ENCODE results near the gene L3HYPDH.
"Not testable (repeated sequence)": the region's sequence is repeated elsewhere in the genome, so short reads cannot be mapped to it uniquely, and the experiment has no call there.

The L3HYPDH gene

DNA sequence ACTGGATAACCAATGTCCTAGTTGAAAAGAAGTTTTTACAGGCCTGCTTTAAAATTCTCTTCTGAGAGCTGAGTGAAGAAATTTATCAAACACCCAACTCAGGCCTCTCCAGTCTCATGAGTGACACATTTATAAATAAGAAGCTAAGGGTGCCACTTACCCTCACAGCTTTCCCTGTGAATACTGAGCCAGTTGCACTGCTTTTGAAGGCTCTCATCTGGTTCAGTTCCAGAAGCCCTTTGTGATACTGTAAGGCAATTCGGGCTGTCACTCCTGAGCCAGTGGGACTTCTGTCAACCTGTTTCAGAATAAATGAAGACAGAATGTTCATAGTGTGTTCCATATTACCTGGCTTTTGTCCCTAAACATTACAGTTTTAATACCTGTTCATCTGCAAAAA, 8.5 kb downstream of the L3HYPDH start:
- DNase-seq, result no peak

DNA sequence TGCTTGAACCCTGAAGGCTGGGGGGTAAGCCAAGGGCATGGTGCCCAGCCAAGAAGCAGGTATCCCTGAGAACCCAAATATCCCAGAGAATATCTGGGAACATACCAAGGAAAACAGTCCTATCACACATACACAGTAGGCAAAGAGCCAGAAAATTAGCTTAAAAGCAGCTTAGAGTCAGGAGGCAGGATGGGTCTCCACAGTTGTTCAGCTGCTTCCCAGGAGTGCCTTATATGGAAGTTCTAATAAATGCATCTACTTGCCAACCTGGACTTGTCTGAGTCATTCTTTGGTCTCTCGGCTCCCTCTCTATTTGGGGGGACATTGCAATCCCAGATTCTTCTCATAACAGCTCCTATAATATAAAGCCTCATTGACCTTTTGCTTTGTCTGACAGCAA, 10.0 kb downstream of the L3HYPDH start:
- DNase-seq, result no peak

DNA sequence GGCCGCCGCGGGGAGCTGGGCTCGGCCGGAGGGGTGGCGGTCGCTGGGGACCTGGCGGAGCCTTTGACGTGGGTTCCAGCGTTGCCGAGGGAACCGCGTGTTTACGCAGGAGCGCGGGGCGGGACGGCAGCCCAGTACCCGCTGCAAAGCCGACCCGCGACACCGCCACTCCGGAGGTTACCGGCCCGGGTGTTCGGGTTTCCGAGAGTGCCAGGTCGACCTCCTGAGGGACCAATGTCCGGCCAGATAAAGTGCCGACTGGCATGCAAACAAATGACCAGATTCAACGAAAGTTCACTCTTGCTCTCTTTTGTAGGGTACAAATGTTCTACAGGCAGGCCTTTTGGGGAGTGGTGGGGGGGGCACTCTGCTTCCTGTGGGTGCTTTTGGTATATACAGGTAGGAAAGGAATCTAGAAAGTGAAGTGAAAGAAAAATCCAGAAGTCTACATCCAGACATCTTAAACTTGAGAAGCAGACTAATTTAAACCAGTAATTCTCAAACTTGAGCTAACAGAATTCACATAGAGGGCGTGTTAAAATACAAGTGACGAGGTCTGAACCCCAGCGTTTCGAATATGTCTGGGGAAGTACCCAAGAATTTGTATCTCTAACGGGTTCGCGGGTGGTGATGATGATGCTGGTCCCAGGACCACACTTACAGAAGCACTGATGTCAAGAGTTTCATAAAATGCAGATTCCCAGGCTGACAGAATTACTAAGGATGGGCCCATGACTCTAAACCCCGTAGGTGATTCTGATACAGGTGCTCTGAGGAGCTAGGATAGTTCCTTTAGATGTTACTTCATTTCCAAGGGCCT, 18.7 kb downstream of the L3HYPDH start, which contains the start of gene GPR135:
TSS of gene GPR135 (minus strand) at position 65 of the 820 bp plus-strand sequence. CDS start 154 bp downstream, outside the sequence.
- DNase-seq, result no peak

DNA sequence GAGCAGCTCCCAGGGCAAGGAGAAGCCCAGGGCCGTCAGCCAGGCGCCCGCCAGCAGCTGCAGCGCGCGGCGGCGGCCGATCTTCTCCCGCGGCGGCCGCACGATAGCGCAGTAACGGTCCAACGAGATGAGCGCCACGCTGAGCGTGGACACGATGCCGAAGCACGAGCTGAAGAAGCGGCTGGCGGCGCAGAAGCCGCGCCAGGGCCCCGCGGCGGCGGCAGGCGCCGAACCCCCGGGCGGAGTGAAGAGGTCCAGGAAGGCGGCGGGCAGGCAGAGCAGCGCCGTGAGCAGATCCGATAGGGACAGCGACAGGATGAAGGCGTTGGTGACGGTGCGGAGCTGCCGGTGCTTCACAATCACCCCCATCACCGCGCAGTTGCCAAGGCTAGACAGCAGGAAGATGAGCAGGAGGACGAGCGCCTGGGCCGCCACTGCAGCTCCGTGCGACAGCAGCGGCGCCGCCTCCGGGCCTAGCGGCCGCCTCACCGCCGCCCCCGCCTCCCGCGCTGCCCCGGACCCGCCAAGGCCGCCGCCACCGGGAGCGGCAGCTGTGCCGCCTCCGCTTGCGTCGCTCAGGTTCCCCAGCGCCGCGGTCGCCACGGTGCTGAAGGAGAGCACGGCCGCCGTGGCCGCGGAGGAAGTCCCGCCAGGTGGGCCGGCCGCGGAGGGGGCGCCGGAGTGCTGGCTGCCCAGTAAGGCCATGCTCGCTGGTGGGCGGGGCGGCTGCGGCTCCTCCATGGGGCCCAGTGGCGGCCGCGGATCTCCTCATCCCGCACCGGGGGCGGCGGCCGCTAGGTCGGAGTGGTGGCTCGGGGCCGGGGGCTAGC, 19.5 kb downstream of the L3HYPDH start:
- DNase-seq, result peak; percentile 43

DNA sequence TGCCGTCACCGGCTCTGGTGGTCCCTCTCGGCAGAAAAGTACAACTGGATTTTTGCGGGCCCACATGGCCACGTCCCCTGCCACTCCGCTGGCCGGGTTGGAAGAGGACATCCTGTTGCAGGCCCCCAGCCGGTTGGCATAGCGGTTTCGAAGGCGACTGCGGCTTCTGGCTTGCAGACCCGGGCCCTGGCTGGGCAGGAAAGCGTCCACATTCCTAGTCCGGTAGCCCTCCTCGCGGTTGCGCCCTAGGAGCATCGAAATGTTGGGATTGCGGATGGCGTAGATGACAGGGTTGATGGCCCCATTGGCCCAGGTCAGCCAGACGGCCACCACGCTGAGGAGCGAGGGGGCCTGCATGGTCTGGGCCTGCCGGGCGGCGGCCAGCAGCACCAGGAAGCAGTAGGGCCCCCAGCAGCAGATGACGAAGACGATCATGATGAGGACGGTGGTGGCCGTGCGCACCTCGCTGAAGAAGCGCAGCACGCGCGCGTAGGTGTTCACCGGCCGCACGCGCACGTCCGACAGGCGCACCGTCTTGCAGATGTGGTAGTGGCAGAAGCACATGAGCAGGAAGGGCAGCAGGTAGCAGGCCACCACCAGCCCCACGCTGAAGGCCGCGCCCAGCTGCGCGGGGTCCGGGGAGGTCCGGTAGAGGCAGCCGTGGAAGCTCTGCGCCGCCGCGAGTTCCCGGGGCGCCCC, 20.3 kb downstream of the L3HYPDH start:
- DNase-seq, result no peak

DNA sequence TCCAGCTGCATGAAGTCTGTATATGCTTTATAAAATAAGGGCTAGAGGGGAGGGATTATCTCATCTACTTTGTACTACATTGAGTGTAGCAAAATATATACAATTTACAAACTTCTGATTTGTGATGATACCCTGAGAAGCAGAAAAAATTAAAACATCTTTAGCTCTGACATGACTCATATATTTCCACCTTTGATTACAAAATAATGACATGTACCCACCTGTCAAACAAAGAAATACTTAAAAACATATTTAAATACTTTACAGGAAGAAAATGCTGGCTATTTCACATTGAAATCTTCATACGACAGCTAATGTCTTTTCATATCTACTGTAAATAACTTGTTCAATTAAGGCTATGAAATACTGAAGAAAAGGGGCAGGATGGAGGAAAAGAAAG, 22.3 kb downstream of the L3HYPDH start:
- DNase-seq, result no peak

GRCh38 chr14:59460378-59460777, 23.8 kb downstream of the L3HYPDH start:
- no peak for DNase-seq

GRCh38 chr14:59458486-59458885, 25.7 kb downstream of the L3HYPDH start:
- no peak for DNase-seq

GRCh38 chr14:59455411-59455810, 28.8 kb downstream of the L3HYPDH start:
- DNase-seq, result no peak

GRCh38 chr14:59454139-59454538, 30.1 kb downstream of the L3HYPDH start:
- no peak for DNase-seq

DNA sequence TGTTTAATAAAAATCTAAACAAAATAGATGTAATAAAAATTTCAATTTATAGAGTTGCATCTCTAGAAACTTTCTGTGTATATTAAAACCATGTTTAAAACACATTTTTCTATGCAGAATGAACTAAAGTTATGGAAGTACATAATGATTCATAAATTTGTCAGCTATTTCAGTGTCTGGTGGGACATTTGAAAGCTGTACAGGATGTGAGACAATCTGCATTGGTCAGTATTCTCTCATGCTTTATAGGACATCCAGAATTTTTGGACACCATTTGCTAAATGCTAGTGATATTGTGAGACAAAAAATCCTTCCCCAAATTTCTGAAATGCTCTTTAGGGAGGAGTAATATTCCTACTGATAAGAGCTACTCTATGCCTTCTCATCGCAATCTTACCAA, 32.4 kb downstream of the L3HYPDH start:
- DNase-seq, result no peak

GRCh38 chr14:59450716-59451115, 33.5 kb downstream of the L3HYPDH start:
- no peak for DNase-seq

- DNase-seq, result not testable (repeated sequence)
These were observed 35.5 kb downstream of the L3HYPDH start for GRCh38 chr14:59448673-59449072.

DNA sequence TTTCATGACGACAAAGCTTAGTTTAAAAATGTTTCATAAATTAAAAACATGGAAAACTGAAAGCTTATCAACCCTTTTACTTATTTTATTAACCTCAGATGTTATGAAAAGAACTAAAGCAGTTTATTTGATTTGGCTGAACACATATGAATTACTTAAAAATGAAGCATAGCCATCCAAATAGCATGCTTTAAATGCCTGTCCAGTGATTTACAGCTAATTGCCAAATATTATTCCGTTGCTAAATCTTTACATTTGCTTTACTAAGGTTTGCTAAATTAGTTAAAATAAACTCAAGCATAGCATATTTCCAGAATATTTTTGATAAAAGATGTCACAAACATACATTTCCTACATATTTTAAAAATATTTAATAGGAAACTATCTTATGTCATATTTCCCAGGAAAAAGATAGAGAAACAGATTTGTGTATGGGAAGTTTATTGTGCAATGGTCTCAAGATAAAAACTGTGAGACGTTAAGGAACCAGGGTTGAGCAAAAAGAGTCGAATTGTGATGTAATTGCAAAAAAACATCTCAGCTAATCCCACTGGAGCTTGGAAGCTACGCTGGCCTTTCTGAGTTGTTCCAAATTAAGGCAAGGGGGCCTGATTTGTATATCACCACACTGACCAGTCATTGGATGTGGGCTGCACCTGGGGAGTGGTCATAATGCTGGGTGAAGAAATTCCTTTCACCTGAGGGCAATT, 44.8 kb downstream of the L3HYPDH start:
- DNase-seq, result no peak

- DNase-seq, result no peak
These were observed 46.0 kb downstream of the L3HYPDH start for GRCh38 chr14:59438195-59438647.

GRCh38 chr14:59435987-59436386, 48.2 kb downstream of the L3HYPDH start:
- DNase-seq, result no peak

GRCh38 chr14:59435101-59435500, 49.1 kb downstream of the L3HYPDH start:
- DNase-seq, result no peak

- no peak for DNase-seq
These were observed 54.4 kb downstream of the L3HYPDH start for GRCh38 chr14:59429790-59430189.

DNA sequence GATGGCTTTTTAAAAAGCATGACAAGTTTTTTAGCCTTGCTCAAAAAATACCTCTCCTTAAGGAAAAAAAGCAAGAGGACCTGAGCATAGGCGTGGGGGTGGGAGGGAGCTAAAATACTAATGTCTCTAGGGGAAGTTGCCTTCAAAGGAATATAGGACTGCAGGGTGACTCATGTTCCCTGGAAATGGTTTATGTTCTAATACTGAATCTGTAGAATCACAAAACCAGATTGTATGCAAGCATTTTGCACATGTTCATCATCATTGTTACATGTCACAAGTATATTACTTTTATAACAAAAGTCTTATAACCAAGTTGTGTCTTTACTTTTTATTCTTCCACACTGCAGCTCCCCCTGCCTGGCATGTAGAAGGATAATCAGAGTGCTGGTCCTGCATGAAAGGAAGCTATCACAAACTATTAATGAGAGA, 55.6 kb downstream of the L3HYPDH start:
- no peak for DNase-seq

DNA sequence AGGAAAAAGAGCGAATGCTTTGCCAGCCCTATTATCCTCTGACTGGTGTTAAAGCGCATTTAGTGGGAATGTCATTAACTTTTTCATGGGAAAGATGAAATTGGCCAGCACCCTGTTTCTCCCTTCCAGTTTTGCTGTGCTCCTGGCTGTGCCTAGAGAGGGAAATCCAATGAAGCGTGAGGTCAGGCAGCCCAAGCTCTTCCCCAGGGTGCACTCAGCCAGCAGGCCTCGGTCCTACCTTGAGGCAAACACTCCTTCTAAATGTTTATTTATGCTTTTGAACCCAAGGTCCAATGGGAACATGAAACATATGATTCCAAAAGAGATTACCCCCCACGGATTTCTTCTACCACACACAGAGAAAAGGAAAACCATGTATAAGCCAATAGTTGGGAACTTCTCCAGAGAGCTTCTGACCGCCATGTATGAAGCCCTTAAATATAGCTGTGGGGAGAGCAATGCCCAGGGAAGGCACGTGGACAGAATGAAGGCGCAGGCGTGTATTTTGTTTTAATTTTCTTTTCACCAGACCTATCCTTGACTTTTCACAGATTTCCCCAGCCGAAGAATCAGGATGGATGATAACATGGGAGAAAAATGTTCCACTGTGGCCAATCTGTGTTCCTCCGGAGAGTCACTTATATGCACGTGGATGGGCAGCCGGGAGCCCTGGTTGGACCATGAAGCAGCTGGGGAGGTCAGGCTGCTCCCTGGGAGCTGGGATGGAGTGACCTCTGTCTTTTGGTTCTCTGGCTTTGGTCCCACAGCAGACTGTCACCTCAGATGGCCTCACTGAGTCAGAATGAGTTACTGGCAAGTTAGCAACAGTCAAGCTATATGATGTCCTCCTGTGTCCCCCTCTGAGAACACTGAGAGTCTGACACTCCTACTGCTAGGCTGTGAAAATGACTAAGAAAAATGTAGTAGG, 56.3 kb downstream of the L3HYPDH start:
- no peak for DNase-seq

DNA sequence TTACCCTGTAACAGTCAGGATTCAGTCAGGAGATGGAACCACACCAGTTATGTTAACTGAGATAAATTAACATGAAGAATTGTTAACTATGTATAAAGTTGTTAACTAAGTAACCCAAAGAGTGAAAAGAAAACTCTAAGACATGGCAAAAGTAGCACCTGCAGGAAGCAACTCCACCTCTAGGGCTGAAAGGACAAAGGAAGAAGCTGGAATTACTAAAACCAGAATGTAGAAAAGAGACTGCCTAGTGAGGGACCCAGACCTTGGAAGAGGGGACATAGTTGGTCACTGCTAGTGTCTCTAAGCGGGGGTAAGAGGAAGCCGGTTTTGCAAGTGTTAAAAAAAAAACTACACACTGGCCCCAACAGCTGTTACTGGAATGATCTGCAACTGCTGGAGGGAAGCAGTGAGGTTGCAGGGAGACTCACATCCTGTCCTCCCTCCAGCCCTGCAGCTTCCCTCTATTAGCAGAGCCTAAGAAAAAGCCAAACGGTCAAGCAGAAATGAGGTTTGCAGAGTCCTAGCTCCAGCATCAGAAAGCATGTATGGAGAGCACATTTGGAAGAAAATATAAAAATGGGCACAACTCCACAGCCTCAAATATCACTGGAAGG, 58.8 kb downstream of the L3HYPDH start:
- DNase-seq, result no peak

Measured in DMS79 (cell line).